Activated CD4-positive, alpha-beta T cell treated with anti-CD3 and anti-CD28 coated beads for 24 hours (primary cell): ENCODE measurements around the gene CBX6.

Experiments
- DNase-seq, 2 donors: peaks; one replicate each; pipeline ENCODE4 v3.0.0-alpha.2; 2020; ENCODE audit warnings: low read depth in 2 of 2

Gene CBX6

DNA sequence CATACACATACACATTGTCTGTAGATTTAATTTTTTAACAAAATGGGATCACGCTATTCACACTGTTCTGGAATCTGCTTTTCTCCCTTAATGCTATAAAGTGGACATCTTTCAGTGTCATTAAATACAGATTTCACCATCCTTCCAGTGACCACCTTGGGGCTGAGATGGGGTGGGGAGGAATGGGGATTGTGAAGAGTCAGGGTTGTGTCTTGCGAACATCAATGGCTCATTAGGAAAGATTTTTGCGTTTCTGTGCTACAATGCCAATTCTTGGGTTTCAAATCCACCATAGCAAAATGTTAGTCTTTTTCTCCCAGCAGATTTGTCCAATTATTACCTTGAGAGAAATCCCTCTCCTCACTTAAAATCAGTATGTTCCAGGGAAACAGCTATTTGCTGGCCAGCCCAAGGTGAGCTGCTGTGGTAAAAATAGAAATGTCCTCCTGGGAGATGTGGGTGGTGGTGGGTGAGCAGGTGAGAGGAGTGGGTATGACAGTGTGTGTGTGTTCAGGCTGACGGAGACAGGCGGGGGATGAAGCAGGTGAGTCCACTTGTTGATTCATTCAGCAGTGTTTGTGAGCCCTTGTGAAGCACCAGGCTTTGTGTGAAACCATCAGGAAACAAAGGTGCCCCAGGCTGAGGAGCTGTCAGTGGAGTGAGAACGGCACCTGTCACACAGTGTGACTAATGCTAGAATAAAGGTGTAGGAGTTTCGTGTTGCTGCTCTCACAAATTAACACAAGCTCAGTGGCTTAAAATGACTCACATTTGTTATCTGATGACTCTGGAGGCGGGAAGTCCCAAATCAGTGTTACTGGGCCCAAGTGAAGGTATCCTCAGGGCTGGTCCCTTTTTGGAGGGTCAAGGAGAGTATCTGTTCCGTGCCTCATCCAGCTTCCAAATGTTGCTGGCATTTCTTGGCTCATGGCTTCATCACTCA is 1.7 kb upstream of the CBX6 start:
- DNase-seq: peak; percentile 53 to 65

DNA sequence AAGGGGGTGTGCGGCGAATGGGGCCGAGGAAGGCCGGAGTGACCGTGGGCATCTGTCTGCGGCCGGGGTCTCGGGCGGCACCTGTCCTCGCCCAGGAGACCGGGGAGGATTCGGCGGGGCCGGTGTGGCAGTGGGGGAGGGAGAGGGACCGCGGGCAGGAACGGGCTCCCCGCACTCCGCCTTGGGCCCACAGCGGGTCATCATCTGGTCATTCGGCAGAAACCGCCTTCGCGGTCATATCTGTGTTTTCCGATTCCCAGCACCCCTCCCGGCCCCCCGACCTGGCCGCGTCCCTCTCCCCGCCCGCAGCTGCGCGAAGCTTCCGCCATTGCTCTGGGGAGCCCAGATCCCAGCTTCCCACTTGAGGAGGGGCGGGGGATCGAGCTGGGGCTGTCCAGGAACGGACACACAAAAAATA is 824 bp upstream of the CBX6 start:
- DNase-seq: no peak

DNA sequence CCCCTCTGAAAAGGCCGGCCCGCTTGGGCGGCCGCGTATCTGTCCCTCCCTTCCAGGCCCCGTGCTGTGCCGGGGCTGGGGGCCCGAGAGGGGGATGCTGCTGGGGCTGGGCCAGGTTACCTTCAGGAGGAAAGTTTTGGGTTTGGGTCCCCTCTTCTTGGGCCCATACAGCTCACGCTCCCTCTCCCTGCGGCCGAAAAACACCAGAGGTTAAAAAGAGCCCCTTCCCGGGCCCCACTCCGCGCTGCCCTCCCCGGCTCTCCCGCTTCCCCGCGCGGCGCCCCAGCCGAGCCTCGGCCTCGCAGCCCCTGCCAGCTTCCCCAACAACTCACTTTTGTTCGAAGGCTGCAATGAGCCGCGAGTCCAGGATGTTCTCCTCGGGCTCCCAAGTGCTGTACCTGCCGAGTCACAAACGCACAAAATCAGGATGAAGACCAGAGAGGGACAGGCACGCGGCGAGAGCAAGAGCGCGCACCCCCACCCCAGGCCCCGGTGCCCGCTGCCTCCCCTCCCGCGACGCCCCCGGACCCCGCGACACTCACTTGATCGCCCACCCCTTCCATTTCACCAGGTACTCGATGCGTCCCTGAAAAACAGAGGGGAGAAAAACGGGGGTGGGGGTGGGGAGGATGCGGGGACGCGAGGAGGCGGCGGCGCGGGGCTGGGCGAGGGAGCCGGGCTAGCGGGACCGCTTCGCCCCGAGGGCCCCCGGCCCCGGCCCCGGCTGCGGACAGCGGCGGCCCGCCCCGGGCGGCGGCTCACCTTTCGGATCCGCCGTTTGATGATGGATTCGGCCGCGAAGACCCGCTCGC is 450 bp downstream of the CBX6 start:
- no peak for DNase-seq

DNA sequence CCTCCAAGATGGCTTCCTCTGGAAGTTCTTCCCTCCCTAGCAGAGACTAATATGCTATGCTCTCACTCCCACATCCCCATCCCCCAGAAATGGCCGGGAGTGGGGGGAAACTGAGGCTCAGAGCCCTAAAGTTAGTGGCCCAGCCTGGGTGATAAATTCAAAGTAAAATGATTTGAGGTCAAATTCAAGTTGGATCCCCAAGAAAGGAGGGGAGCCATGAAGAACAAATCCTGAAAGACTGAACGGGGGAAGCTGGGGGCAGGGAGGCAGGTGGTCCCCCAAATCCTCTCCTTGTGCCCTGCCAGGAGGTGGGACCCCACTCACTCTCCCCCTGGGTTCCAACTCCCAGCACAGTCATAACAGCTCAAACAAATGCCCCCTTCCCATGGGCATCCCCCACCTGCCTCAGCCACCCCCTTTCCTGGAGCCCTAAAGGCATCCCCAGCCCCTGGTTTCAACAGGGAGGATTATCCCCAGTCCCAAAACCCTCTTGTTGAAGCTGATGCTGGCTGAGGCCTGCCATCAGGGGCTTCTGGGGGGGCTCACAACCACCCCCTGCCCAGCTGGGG is 1.1 kb downstream of the CBX6 start:
- DNase-seq: no peak

DNA sequence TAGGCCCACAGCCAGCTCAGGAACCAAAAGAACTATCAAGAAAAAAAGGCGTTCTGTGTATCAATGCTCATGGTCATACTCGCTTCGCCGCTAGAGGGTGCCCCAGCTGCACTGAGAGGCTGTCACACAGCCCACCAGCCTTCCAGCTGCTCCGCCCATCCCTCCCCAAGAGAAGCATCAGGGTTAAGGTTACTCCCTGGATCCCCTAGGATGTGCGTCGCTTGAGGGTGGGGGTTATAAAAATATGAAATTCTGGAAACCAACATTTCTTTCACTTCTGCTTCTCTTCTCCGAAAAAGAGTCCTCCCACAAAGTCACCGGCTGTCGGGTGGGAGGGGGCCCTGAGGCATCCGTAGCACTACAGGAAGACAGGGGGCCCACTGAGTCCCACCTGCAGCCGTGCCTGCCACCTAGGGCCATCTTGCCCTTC is 1.7 kb downstream of the CBX6 start:
- DNase-seq: peak; percentile 87 to 91

DNA sequence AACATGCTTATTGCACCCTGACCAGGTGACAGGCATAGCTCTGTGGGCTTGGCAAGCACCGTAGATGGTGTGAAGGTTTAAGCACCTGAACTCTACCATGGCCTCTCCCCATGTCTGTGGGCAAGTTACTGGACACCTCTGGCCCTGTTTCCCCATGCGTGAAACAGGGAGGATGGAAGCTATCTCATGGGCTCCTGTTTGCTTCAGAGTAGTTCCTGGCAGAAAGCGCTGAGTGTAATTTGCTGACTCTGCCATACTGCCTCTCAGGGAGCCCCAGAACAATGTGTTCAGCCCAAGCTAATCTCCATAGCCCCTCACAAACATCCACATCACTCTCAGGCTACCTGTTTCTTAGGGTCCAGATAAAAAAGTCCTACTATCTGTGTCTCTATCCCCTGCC is 2.4 kb downstream of the CBX6 start:
- no peak for DNase-seq

DNA sequence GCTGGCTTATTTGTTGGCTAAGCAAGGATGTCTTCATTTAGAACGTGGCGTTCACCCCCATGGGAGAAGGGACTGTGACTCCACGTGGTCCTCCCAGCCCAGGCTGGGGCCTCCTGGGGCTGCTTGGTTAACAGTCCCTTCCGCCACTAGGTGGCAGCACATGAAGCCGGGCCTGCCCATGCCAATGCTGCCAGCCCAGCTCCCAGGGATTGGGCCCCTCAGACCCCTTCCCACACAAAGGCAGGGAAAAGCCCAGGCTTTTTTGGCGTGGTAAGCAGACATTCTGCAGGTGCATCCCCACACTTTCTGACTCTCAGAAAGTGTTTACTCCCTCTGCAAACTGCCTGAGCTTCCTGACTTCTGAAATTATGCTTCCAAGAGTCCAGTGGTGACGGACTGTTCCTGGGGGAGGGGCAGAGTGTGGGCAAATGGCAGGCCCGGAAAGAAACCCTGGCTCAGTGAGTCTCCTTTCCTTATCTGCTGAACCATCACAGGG is 3.1 kb downstream of the CBX6 start:
- peak; percentile 82 to 86 for DNase-seq

DNA sequence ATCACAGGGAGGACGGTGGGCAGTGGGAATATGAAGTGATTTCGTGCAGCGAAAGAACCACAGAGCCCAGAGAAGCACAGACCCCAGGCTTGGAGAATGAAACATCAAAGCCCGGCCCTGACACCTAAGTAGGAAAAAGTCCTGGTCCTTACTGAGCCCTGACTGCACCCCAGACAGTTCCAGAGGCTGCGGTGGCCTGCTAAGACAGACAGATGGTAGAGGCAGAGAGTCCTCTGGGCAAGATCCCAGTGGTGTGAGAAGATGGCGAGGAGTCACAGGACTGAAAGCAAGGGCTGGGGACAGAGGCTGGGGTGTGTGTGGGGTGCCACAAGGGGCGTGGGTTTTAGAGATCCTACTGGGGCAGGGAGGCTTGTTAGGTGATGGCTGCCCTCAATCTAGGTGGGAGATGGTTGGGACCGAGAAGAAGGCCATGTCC is 3.7 kb downstream of the CBX6 start:
- no peak for DNase-seq

DNA sequence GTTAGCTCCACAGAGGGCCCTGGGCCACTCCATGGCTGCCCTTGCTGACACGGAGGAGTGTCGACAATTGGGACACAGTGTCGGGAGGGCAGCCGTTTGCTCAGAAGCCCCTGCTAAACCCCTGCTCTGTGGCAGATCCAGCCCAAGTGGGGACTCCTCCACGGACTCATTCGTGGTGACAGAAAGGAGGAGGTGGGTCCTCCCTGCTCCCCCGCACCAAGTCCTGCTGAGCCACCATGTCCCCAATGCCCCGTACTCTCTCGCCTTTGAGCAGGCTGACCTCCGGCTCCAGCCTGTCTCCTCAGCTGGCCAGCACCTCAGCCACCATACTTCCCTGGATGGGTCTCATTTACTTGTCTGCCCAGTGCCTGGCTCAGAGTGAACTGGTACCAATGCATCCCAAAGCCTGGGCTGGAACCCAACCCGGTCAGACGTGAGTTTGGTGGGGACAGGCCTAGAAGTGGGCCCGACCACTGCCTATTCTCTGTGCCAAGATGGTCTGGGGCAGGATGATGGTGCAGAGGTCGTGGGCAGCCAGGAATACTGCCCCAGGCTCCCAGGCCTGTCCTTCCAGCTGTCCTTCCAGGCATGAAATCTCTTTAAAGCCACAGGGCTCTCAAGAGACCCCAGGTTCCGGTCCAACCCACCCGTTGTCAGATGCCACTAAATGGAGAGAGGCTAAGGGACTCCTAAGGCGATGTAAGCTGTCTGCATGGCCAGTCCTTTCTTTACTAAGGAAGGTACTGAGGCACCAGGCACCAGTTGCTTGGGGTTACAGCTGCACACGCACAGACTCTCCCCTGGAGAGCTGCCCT is 4.3 kb downstream of the CBX6 start:
- DNase-seq: no peak

DNA sequence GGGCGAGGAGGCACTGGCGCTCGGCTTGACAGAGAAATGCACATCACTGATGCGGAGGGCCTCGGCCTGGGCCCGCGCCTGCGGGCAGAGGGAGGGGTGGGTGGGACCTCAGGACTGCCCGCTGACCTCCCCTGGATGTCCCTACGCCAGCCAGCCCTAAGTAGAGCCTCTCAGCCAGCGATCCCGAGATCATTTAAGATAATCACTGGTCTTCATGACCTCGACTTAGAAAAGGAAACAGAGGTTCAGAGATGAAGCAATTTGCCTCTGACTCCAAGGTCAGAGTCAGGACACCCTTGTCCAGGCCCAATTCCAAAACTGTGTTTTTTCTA is 4.9 kb downstream of the CBX6 start:
- DNase-seq: no peak

DNA sequence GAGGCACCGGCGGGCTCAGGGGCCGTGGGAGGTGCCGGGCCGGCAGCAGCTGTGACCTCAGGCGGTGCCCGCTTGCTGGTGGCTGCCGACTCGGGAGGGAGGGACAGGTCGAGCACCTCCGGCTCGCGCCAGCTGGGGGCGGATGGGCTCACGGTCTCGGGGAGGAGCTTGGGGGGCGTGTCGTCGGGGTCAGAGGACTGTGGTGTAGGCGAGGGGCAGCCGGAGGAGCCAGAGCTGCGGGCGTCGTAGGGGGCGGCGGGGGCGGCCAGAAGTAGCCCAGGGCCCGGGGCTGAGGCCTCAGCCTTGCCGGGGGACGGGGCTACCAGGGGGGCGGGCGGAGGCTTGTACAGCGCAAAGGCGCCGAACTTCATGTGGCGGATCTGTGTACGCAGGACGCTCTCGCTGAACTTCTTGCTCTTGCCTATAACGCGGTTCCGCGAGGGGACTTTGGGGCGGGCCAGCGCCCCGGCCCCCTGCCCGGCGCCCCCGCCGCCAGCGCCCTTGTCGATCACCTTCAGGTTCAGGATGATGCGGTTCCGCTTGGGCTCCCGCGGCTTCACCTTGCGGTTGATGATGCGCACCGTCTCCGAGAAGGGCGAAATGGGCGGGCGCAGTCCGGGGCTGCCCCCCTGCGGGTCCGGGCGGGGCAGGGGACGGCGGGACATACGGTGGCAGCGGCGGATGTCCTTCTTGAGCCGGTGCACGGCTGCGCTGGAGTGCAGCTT is 5.5 kb downstream of the CBX6 start:
- DNase-seq: no peak

DNA sequence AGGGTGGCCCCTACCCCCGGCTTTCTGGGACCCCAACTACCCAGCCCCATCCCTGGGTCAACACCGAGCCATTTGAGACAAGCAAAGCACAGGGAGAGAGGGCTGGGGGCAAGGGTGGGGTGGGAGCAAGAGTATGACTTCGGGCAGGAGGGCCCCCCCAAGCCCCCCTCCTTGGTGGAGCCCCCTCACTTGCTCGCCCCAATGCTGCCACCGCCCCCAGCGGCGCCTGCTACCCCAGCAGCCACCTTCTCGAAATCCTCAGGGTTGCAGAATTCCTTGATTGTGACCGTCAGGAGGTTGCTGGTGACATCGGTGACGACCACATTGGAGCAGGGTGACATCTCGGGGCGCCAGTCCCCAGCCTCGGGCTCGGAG is 6.0 kb downstream of the CBX6 start:
- no peak for DNase-seq

DNA sequence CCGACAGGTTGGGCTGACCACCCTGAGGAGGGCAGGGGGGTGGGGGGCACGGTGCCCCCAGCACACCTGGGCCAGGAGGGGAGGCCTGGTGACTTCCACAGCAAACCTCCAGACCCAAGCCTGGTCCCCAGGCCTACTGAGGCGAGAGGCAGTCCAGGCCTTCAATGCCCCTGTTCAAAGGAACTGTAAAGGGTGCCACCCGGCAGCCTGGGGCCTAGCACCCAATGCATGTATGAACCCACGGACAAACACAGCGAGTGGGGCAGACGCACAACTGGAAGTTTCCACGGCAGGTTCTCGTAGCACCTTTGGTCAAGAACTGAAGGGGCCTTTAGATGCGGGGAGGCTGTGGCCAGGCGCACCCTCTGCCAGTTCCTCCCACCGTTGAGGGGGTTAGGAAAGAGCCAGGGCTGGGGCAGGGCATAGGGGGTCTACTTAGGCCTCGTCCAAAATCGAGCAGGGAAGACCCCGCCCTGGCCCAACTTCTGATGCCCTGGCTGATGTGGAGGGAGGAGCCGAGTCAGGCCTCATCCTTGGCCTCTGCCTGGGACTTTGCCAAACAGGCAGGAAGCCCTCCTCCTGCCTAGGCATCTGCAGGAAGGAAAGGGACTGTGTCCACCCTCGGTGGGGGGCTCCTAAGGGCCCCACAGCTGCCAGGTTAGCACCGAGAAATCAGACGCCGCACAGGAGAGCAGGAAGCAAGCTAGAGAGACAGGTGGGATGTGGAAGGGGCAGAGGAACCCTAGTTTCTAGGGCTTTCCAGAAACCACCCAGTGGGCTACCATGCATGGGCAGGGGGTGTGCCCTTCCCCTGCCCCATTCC is 6.6 kb downstream of the CBX6 start:
- DNase-seq: no peak

DNA sequence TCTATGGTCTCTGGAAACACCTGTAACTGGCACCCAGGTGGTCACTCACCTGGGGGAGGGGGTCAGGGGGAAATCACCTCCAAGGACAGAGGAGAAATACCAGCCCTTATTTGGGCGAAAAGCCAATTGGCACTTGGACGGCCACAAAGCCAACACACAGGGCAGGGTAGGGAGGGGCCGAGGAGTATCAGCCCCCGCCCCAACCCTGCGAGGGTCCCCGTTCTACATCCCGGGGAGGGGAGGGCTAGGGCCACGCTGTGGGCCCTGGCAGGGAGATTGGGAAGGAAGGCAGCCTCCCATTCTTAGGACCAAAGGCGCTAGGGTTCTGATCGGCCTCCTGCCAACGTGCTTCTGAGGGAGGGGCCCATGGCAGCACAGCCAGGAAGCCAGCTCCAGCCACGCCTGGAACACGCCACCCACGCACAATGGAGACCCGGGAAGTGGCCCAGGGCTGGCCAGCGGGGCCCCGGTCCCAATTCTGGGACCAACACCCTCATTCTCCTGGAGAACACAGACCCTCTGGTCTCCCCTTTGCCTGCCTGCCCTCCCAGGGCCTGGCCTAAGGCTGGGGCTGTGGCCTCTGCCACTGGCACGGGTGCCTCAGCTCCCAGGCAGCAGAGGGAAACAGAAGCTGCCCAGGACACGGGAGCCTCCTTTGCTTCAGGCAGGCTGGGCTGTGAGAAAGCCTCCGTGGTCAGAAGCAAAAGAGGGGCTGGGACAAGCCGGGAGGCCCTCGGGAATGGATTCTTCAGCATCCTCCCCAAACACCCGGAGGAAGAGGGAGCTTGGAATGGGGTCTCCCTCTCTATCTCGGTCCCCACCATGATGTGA is 7.4 kb downstream of the CBX6 start:
- DNase-seq: no peak

DNA sequence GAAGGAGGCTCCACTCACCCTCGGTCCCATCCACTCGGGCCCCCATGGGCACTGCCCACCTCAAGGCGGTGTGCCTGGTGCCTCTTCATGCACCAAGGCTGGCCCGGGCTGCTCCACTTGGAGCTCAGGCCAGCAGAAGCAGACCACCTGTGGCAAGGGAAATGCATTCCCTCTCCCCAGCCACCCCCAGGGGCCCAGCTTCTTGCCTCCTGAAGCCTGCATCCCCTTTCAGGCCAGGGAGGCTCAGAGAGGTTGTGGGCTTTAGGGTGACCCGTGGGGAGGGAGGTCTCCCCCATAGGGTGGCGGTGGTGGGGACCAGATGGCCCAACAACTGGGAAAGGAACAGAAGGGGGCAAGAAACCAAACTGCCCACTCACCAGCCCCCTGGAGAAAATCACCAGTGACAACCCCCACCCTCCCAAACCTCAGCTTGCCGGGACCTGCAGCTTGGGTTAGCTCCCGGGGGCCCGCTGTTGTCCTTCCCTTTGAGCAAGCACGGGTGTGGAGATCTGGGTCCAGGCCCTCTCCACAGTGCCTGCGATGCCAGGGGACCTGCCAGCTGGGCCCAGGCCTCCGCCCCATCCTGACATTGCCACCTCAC is 8.4 kb downstream of the CBX6 start:
- DNase-seq: no peak

DNA sequence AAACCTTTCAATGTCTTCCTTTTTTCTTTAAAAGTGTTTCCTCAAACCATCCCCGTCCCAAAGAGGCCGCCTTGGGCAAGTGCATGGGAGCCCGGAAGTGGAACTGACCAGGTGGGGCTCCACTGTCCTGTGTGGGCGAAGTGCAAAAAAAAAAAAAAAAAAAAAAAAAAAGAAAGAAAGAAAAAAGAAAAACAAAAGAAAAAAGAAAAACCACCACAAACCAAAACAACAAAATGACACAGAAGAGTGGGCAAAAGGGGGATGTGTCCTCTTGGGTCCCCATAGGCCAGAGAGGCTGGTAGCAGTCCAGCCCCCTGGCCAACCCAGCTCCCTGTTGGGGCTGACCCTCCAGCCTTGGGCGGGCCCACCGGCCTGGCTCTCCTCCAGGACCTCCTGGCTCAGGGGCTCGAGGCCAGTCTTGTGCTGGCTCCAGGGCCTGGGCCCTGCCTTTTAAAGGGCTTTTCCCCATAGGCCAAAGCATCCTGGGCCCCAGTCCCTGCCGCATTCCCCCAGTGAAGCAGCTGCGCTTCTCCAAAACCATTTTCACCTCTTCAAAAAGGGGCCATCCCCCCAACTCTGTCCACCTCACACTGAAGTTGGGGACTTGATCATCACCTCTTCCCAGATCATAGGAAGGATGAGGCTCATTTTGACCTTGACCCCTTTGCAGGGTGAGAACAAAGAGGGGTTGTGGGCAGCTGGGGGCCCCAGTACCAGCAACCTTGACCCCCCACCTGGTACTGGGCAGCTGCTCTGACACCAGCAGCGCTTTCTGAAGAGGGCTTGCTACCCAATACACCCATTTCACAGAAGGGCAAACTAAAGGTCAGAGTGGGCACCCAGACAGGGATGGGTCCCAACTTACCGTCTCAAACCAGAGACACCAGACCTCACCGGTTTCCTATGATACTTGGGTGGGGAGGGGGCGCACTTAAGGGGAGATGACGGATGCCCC is 9.4 kb downstream of the CBX6 start:
- no peak for DNase-seq

DNA sequence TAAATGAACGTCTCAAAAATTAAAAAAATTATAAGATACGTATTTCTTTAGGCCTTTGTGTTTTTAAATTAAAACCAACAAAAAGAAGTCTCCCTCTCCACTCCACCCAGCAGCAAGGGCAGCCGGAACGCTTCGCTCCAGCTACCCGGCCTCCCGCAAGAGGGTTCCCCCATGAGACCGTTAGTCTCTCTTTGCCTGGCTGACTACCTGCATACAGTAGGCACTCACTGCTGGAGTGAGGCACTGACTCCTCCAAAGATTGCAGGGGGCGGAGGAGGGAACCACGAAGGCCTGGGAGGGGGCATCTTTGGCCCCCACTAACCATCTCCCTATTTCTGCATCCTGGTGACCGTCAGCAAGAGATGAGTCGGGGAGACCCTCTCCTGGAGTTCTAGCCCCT is 10.1 kb downstream of the CBX6 start:
- no peak for DNase-seq
